ENCODE measurements around the gene RAB11FIP3. TPM values are rescaled to one million over a fixed set of nuclear protein-coding genes. Genes with fewer than 3 reads are reported as not detected.

The RAB11FIP3 gene
- total and polyA plus RNA-seq, 9 of the 15 experiments (the other 6 are each of a cell fraction or from before 2014, with no cell fraction given), result 0.46 to 13.1 (median 4.3) TPM

GRCh38 chr16:559411-560203, 134.2 kb downstream of the RAB11FIP3 start:
- TF ChIP-seq CHD4 (IDR thresholded peaks at IDR 0.05; ENCODE audit: insufficient read depth, insufficient replicate concordance, low read depth, low read length, poor library complexity, severe bottlenecking) (no peak), ZBTB7A (IDR thresholded peaks at IDR 0.05; ENCODE audit: borderline replicate concordance, control insufficient read depth, low read depth, low read length) (peak; percentile 48; the same call in 1 of the 2 replicates)

More at GRCh38 chr16:559411-560203, 134.2 kb downstream of the RAB11FIP3 start:
- H3K27ac ChIP-seq (ENCODE audit: extremely low read depth, low read depth, low read length), result no peak overlapping the region
- no peaks in the 10 kb centered on the region for H3K36me3 ChIP-seq (ENCODE audit: control insufficient read depth, insufficient read depth, low read length)
- H3K4me2 ChIP-seq (ENCODE audit: insufficient read depth, low read length), result no peak overlapping the region
- no peak overlapping the region for H3K4me3 ChIP-seq
- no TSS peak for BruUV-seq (replicated peaks)
- ATAC-seq, result peak; percentile 7; the same call in 1 of the 3 replicates
- ChIA-PET POLR2A (interaction anchor here (0.6 to 1.0 kb wide), 2 partner anchors 8 to 32 kb away, joined by 3 read pairs; partner anchors contain the start of gene CAPN15), CTCF (ENCODE audit: low intra/inter-chr PET ratio) (no interaction called here)
- no peaks in the 10 kb centered on the region for H4K20me1 ChIP-seq (replicated peaks; ENCODE audit: control insufficient read depth, insufficient read depth, low read length)
- no peaks in the 10 kb centered on the region for H3K79me2 ChIP-seq (ENCODE audit: control insufficient read depth, insufficient read depth, low read length)
- no peak overlapping the region for H2AFZ ChIP-seq (ENCODE audit: low read depth, low read length)
- H3K9ac ChIP-seq (ENCODE audit: insufficient read depth in 1 of 2, low read depth in 2 of 2, low read length in 2 of 2), result no peak overlapping the region
- no peak for FAIRE-seq
- peaks cover 3 to 17% of the 10 kb centered on the region in 2 experiments; a peak in 4 of 5 replicates for H3K27me3 ChIP-seq (ENCODE audit: control insufficient read depth in 2 of 2, insufficient read depth in 2 of 2, low read length in 2 of 2)
- 38% methylated on average over 19 of the region's 62 CpGs for WGBS (ENCODE audit: insufficient coverage, low coverage, missing lambda C conversion rate)
- no peaks in the 10 kb centered on the region for H3K9me1 ChIP-seq (ENCODE audit: control insufficient read depth, insufficient read depth, low read length)
- intact Hi-C loops (cut with micrococcal nuclease), result no loop called here
- H3K4me1 ChIP-seq (replicated peaks in 1 of 2; ENCODE audit: control insufficient read depth in 2 of 2, insufficient read depth in 2 of 2, low read length in 2 of 2), result peaks cover 0 to 95% of the 10 kb centered on the region in 2 experiments; a peak in 2 of 5 replicates
- in situ Hi-C loops (cut with MboI), result no loop called here
- no peak for DNase-seq (ENCODE audit: extremely low read depth in 1 of 4, low spot score in 3 of 4)
- no peaks in the 10 kb centered on the region for H3K9me3 ChIP-seq (replicated peaks; ENCODE audit: control insufficient read depth, insufficient read depth, low read depth, low read length)

Data from K562 (cell line).